Activated CD4-positive, alpha-beta T cell treated with anti-CD3 and anti-CD28 coated beads, Interleukin-2, amount 50 U/mL, for 1 hour (primary cell): ENCODE measurements around the gene MTMR2.

Experiments used
- DNase-seq: peaks from one replicate; pipeline ENCODE4 v3.0.0-alpha.2; 2020

The MTMR2 gene

DNA sequence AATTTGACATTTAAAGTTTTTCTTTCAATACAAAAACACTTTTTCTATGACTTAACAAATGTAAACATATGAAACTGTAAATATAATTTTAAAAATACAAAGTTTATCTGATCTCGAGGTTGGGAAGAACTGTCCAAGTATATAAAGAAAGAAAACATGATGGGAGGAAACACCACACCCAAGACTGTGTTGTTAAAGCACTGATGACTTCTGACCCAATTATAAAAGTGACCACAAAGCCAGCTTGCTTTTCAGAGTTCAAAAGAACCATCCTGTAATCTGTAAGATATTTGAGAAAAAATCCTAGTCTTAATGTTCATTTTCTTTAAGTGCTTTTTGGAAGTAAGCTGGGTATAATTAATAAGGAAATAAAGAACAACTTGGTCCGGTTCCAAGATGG, 118.0 kb downstream of the MTMR2 start:
- no peak for DNase-seq

DNA sequence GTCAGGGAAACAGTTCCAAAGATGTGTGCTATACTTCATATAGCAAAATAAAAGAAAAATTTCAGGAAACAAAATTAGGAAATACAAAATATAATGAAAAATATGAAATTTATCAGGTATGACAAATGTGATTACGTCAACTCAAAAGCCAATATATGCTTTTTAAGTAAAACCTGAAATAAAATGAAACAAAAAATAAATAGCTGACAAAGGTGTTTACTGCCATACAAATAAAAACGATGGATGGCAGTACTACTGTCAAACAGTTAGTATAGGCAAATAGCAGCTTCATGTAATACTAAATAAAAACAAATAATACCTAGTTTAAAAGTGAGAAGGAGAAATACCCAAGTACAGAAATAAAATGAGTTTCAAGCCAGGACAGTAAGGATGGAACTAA, 119.9 kb downstream of the MTMR2 start:
- no peak for DNase-seq

DNA sequence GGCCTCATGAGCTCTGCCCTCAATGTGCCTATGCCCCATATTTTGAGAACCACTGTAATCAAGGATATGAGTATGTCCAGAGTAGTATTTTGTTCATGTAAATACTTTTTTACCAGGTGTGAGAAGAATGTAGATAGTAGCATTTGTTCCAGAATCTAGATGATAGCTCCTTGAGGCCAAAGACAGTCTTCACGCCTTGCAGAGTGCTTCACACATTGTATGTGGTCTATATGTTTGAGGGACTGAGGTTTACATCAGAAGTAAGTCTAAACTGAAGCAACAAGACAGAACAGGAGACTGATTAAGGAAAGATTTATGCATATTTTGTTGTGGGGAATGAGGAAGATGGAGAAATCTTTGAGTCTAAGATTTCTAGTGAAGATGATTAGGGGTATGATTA, 121.1 kb downstream of the MTMR2 start:
- DNase-seq, result no peak

- no peak for DNase-seq
These were observed 123.5 kb downstream of the MTMR2 start for GRCh38 chr11:95800438-95800837.

- DNase-seq, result no peak
These were observed 124.4 kb downstream of the MTMR2 start for GRCh38 chr11:95799546-95799945.

- no peak for DNase-seq
These were observed 127.4 kb downstream of the MTMR2 start for GRCh38 chr11:95796501-95796900.

GRCh38 chr11:95795627-95796295, 128.1 kb downstream of the MTMR2 start:
- DNase-seq, result no peak

- DNase-seq, result no peak
These were observed 129.8 kb downstream of the MTMR2 start for GRCh38 chr11:95794086-95794485.

DNA sequence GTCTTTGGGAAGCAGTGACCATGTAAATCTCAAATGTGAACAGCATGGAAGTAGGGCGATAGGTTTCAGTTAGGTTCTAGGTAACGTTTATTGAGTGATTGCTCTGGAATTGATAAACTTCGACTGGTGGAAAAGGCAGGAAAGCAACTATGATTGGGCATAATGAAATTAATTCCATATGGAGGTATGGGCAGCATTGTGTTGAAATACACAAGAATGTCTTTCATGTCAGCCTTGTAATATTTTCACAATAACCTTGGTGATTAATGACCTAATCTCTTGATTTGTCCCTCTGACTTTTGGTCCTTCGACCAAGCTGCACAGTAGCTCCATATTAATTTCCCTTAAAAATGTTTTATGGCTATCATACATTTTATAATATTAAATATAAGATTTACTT, 130.8 kb downstream of the MTMR2 start:
- DNase-seq, result no peak

- DNase-seq, result no peak
These were observed 131.2 kb downstream of the MTMR2 start for GRCh38 chr11:95792700-95793099.

- DNase-seq, result no peak
These were observed 131.7 kb downstream of the MTMR2 start for GRCh38 chr11:95792200-95792599.

- DNase-seq, result no peak
These were observed 132.2 kb downstream of the MTMR2 start for GRCh38 chr11:95791709-95792033.

- DNase-seq, result peak; percentile 39
These were observed 132.8 kb downstream of the MTMR2 start for GRCh38 chr11:95790933-95791708.

- DNase-seq, result peak; percentile 91
These were observed 133.6 kb downstream of the MTMR2 start, which contains the start of gene CEP57 for GRCh38 chr11:95790123-95790932. TSS of gene CEP57 (plus strand) at chr11:95790498. CDS start at chr11:95790699, 201 bp downstream.

- peak; percentile 95 for DNase-seq
These were observed 134.3 kb downstream of the MTMR2 start, which contains the start of gene FAM76B for GRCh38 chr11:95789506-95790122. TSS of gene FAM76B (minus strand) at chr11:95789782. CDS start at chr11:95789478, 304 bp downstream.

DNA sequence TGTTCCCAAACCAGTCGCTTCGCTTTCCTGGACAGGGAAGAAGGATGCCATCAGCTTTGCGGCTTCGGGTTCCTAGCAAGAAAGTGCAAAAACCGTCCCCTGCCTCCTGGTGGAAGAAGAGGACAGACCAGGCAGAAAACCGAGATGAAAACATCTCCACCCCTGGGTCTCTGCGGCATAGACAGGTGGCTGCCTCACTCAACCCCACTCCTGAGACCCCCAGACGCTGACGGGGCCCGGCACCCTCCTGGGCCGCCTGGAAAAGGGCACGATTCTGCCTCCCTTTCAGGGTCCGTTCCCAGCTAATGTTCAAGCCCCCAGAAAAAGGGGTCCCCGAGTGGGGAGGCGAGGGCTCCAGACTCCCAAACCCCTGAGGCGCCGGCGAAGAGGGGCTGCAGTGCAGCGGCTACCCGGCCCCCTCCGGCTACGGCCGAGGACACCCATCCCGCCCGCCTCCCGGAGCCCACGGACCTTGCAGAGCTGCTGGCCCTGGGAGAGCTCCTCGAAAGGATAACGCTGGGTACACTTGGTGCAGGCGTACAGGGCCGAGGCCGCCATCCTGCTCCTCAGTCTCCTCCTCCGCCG, 134.9 kb downstream of the MTMR2 start:
- DNase-seq, result peak; percentile 31
